Type B pancreatic cell (in vitro differentiated cells): ENCODE measurements around the gene INSR. TPM values are rescaled to one million over a fixed set of nuclear protein-coding genes. Genes with fewer than 3 reads are reported as not detected.

Experiments used
- DNase-seq: peaks from one replicate; pipeline ENCODE4 v3.0.0; 2021; ENCODE audit warnings: mixed read lengths; ENCODE audit not compliant: unreplicated experiment; ENCODE audit errors: extremely low spot score
- H3K27ac Mint-ChIP-seq: 2 replicates; pipeline ENCODE4 v1.8.0; 2021; ENCODE audit warnings: mild to moderate bottlenecking, mixed read lengths
- H3K27me3 Mint-ChIP-seq: 2 replicates; pipeline ENCODE4 v1.8.0; 2021; ENCODE audit warnings: mixed read lengths
- H3K36me3 Mint-ChIP-seq: 2 replicates; pipeline ENCODE4 v1.8.0; 2021; ENCODE audit warnings: mixed read lengths
- H3K4me1 Mint-ChIP-seq: one replicate; pipeline ENCODE4 v1.8.0; 2021; ENCODE audit warnings: mixed read lengths; ENCODE audit not compliant: unreplicated experiment
- H3K4me3 Mint-ChIP-seq: 2 replicates; pipeline ENCODE4 v1.8.0; 2021; ENCODE audit warnings: mild to moderate bottlenecking, mixed read lengths
- H3K9me3 Mint-ChIP-seq: 2 replicates; pipeline ENCODE4 v1.8.0; 2021; ENCODE audit warnings: mixed read lengths
- total RNA-seq: library from RNA; stranded (reverse); gene quantifications from 2 replicates; pipeline ENCODE4 v1.2.1, GENCODE V29; 2021; ENCODE audit warnings: low replicate concordance
- TF ChIP-seq, protein P1 (sequence below): fragments of 200-600 bp; sonication (generic); conservative IDR thresholded peaks from 2 replicates; pipeline ENCODE4 v1.5.0; 2021; ENCODE audit warnings: antibody characterized with exemption, mild to moderate bottlenecking

The INSR gene
- total RNA-seq, 1 donor from 2014 or later, result 33.7 TPM

DNA sequence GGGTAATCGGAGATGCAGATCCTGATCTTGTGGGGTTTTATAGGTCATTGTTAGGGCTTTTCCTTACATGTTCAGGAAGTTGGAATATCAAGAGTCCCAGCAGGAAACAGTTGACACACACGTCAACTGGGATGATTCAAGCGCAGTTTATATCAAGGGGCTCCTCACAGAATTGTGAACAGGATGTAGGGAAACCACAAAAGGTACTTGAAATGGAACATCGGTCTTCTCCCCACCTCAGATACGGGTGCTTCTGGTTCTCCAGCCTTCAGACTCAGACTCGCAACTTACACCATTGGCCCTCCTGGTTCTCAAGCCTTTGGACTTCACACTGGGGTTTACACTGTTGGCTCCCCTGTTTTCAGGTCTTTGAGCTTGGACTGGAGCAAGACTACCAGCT lies 205.2 kb downstream of the INSR start:
- Mint-ChIP-seq H3K9me3 (peaks cover 17% of the 10 kb centered on the region), H3K27ac (no peak overlapping the region), H3K36me3 (peaks cover 51% of the 10 kb centered on the region), H3K4me3 (no peak overlapping the region), H3K4me1 (no peaks in the 10 kb centered on the region), H3K27me3 (no peaks in the 10 kb centered on the region)
- TF ChIP-seq, protein P1, sequence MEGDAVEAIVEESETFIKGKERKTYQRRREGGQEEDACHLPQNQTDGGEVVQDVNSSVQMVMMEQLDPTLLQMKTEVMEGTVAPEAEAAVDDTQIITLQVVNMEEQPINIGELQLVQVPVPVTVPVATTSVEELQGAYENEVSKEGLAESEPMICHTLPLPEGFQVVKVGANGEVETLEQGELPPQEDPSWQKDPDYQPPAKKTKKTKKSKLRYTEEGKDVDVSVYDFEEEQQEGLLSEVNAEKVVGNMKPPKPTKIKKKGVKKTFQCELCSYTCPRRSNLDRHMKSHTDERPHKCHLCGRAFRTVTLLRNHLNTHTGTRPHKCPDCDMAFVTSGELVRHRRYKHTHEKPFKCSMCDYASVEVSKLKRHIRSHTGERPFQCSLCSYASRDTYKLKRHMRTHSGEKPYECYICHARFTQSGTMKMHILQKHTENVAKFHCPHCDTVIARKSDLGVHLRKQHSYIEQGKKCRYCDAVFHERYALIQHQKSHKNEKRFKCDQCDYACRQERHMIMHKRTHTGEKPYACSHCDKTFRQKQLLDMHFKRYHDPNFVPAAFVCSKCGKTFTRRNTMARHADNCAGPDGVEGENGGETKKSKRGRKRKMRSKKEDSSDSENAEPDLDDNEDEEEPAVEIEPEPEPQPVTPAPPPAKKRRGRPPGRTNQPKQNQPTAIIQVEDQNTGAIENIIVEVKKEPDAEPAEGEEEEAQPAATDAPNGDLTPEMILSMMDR, result no peak
- no peak for DNase-seq

DNA sequence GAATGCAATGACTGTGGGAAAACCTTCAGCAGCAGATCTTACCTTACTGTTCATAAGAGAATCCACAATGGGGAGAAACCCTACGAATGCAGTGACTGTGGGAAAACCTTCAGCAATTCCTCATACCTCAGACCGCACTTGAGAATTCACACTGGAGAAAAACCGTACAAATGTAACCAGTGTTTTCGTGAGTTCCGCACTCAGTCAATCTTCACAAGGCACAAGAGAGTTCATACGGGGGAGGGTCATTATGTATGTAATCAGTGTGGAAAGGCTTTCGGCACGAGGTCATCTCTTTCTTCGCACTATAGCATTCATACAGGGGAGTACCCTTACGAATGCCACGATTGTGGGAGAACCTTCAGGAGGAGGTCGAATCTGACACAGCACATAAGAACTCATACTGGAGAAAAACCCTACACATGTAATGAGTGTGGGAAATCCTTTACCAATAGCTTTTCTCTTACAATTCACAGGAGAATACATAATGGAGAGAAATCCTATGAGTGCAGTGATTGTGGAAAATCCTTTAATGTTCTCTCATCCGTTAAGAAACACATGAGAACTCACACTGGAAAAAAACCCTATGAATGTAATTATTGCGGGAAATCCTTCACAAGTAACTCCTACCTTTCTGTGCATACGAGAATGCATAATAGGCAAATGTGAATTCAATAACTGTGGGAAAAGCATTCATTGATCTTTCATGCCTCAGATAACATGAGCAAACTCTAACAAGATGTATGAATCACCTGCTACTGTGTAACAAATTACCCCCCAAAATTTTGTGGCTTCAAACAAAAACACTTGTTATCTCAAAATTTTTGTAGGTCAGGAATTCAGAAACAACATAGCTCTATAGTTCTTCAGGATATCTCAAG lies 210.9 kb downstream of the INSR start:
- Mint-ChIP-seq H3K36me3 (peaks cover 76% of the 10 kb centered on the region), H3K4me1 (no peaks in the 10 kb centered on the region), H3K27ac (peak overlapping the region; percentile 70), H3K4me3 (no peak overlapping the region), H3K27me3 (no peaks in the 10 kb centered on the region), H3K9me3 (peaks cover 25% of the 10 kb centered on the region)
- no peak for DNase-seq
- TF ChIP-seq, protein P1, result no peak

DNA sequence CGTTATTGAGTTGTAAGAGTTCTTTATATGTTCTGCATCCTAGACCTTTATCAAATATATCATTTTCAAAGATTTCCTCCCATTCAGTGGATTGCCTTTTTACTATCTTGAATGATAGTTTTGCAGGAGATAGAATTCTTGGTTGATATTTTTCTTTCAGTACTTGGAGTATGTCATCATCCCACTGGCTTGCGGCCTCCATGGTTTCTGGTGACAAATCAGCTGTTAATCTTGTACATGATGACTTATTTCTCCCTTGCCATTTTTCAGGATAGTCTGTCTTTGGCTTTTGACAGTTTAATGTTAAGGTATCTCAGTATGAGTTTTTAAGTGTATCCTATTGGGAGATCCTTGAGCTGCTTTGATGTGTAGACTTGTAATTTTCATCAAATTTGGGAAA lies 216.2 kb downstream of the INSR start:
- H3K4me1 Mint-ChIP-seq, result no peaks in the 10 kb centered on the region
- H3K9me3 Mint-ChIP-seq, result peaks cover 19% of the 10 kb centered on the region
- TF ChIP-seq, protein P1, result no peak
- H3K4me3 Mint-ChIP-seq, result no peak overlapping the region
- no peak overlapping the region for H3K27ac Mint-ChIP-seq
- no peak for DNase-seq
- H3K27me3 Mint-ChIP-seq, result no peaks in the 10 kb centered on the region
- peaks cover 75% of the 10 kb centered on the region for H3K36me3 Mint-ChIP-seq

DNA sequence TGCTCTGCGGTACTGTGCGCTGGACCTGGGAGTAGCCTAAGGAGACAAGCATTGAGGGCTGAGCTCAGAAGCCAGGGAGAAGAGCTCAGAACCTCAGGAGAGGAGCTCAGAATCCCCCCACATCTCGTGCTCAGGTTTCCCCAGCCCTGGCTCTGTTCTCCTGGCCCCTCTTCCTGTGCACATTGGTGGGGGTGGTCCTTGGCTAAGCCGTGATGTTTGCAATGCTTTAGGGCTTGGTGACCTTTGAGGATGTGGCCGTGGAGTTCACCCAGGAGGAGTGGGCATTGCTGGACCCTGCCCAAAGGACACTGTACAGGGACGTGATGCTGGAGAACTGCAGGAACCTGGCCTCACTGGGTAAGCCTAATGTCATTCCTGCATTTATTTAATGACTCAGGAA lies 218.1 kb downstream of the INSR start:
- Mint-ChIP-seq H3K9me3 (peaks cover 11% of the 10 kb centered on the region), H3K27ac (no peak overlapping the region), H3K36me3 (peaks cover 65% of the 10 kb centered on the region), H3K4me3 (no peak overlapping the region), H3K27me3 (no peaks in the 10 kb centered on the region), H3K4me1 (no peaks in the 10 kb centered on the region)
- no peak for DNase-seq
- TF ChIP-seq, protein P1, result no peak

DNA sequence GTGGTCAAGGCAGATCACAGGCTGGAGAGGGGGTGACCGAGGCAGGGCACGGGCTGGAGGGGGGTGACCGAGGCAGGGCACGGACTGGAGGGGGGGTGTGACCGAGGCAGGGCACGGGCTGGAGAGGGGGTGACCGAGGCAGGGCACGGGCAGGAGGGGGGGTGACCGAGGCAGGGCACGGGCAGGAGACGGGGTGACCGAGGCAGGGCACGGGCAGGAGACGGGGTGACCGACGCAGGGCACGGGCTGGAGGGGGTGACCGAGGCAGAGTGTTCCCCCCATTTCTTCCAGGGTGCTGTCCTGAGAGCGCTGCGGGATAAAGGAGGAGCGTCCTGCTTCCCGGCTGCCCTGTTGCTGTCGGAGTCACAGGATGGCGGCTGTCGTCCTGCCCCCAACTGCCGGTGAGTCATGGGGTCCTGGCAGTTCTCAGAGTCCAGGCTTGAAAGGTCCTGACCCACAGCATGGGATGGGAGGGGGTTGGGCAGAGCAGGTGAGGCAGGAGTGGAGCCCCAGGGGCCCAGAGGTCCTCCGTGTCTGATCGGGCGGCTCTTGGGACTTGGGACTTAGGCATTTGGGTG lies 219.4 kb downstream of the INSR start:
- H3K27me3 Mint-ChIP-seq, result no peaks in the 10 kb centered on the region
- TF ChIP-seq, protein P1, result no peak
- H3K4me3 Mint-ChIP-seq, result no peak overlapping the region
- no peaks in the 10 kb centered on the region for H3K4me1 Mint-ChIP-seq
- no peak overlapping the region for H3K27ac Mint-ChIP-seq
- H3K9me3 Mint-ChIP-seq, result peaks cover 11% of the 10 kb centered on the region
- peaks cover 54% of the 10 kb centered on the region for H3K36me3 Mint-ChIP-seq
- DNase-seq, result no peak
